ENCODE measurements around the gene CSRP1.

The CSRP1 gene

GRCh38 chr1:201513498-201514243 lies 6.7 kb upstream of the CSRP1 start:
- DNase-seq, result no peak

DNA sequence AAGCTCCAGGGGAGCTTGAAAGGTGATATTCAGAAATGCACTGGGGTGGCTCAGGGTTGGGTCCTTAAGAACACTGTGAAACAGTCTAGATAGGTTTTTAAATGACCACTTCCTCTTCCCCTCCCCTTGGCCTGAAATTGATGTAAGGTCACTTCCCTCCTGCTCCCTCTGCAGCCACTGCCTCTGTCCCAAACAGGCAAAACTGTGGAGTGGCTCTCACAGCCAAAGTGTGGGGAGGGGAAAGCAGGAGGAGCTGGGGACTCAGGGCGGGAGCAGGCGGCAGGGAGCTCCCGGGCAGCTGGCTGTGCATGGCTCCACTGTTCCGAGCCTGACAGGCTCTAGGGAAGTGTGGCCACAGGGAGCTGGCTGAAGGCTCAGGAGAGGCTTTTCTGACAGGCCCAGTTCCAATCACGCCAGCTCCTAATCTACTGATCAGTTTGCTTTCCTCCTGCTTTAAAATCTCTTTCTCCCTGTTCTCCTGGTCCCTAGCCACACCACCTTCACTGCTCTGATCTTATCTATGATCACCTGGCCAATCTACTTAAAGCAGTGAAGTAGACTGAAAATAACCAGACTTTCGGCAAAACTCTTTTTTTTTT lies 5.1 kb upstream of the CSRP1 start:
- no peak for DNase-seq

- DNase-seq, result no peak
Observed at GRCh38 chr1:201511396-201511940, 4.5 kb upstream of the CSRP1 start.

DNA sequence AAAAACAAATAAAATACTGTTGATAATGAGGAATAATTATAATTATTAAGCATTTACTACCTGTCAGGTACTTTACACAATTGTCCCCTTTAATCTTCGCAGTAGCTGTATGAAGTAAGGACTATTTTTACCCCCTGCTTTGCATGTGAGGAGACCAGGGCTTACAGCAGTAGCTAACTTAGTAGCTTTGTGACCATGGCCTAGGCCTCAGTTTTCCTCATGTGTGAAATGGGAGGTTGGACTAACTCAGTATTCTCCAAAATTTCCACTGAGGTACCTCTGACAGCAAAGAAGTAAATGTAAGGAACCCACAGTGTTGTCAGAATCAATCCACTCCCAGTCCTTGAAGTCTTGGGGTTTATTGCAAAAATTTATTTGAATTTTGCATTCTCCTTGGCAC lies 3.8 kb upstream of the CSRP1 start:
- no peak for DNase-seq

DNA sequence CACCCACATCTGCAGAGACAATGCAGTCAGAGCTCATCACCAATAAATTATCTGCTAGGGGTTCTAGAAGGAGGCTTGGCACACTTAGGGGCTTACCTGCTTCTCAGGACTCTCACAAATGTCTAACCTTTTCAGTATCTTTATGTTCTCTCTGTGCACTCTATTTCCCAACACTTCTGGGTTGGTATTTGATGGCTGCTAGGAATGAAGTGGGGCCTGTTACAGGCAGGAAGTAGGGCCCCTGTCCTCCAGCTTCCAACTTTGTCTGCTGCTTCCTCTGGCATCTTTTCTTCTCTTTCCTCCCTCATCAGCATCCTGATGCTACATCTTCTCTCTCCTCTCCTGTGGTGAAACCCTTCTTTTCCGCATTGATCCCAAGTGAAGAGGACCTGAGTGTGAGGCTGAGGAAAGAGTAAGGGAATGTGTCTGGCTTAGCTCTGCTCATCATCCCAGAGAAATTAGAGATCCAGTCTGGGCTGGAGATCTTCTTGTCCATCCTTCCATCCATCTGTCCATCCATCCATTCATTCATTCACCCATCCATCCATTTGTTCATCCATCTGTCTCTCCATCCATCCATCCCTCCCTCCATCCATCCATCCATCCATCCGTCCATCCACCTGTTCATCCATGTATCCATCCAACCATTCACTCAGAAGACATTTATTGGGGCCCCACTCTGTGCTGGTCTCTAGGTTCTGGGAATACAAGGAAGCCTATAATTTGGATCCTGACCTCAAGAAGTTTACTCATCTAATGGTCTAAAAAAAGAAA lies 2.9 kb upstream of the CSRP1 start:
- no peak for DNase-seq

GRCh38 chr1:201508809-201509208 lies 1.9 kb upstream of the CSRP1 start:
- no peak for DNase-seq

GRCh38 chr1:201507360-201507675 lies 395 bp upstream of the CSRP1 start:
- DNase-seq, result no peak

DNA sequence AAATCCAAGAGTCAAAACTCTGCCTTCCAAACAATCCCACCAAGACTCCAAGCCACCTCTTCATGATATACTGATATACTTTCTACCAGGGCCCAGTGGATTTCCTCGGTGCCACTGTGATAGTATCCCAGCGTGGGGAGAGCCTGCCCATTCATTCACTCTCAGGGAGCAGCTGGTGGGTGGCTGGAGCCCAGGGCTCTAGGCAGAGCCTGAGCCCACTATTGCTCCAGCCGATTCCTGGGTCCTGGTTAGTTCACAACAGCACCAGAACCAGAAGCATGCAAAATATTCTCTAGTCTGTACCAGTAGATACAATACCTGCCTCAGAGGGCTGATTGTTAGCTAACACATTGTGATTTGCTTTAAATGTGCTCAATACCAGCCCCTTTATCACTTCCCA lies 831 bp downstream of the CSRP1 start:
- peak; percentile 23 for DNase-seq

GRCh38 chr1:201505503-201505890 lies 1.4 kb downstream of the CSRP1 start:
- no peak for DNase-seq

DNA sequence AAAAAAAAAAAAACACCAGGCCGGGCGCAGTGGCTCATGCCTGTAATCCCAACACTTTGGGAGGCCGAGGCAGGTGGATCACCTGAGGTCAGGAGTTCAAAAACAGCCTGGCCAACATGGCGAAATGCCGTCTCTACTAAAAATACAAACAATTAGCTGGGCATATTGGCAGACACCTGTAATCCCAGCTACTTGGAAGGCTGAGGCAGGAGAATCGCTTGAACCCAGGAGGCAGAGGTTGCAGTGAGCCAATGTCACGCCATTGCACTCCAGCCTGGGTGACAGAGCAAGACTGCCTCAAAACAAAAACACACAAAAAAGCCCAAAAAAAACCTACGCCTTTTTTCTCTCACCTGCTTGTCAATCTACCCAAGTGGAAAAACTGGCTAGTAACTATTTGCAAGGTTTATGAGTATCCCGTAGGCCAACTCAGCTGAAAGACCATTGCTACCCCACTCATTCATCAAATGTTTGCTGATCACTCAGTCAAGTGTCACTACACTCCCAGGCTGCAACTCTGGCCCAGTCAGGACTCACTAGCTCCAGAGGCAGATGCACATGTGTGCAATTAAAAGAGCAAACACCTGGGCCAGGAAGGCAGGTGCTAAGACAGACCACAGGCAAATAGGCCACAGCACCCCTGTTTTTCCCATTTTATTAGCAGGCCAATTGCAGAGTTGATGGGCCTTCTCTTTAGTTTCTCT lies 2.0 kb downstream of the CSRP1 start:
- peak; percentile 37 for DNase-seq

- no peak for DNase-seq
Observed at GRCh38 chr1:201504179-201504631, 2.7 kb downstream of the CSRP1 start.

GRCh38 chr1:201503397-201504176 lies 3.3 kb downstream of the CSRP1 start:
- peak; percentile 29 for DNase-seq

DNA sequence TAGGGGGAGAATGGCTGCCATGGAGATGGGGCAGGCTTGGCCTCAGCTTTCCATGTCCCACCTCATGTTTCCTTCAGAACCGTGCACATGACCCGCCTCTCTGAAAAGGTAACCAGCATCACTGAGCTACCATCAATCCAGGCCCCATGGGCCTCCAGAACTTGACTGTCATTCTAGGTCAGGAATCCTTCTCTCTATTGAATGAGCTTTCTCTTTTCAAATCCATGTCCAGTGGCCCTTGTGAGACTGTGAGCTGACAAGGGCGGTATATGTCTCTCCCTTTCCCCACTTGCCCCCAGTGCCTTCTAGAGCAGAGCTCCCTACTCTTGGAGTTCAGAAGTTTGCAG lies 4.4 kb downstream of the CSRP1 start:
- DNase-seq, result no peak

- DNase-seq, result peak; percentile 88
Observed at GRCh38 chr1:201501812-201502510, 5.0 kb downstream of the CSRP1 start.

DNA sequence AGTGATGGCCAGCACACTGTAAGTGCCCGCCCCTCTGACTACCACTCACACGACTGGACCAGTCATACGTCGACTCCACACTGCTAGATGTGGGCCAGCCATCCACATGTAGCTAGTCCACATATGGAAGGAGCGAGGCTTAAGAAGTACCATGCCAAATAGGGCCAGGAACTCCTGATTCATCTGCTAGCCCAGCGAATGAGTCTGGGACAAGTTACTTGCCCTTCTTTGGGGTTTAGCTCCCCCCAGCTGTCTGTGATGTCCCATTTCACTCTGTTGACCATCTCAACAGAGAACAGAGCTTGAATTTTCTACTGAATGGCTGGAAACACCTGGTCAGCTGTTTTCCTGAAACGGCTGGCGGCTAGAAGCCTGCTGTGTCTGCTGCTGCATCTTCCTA lies 5.8 kb downstream of the CSRP1 start:
- no peak for DNase-seq

- DNase-seq, result no peak
Observed at GRCh38 chr1:201500670-201501120, 6.2 kb downstream of the CSRP1 start.

DNA sequence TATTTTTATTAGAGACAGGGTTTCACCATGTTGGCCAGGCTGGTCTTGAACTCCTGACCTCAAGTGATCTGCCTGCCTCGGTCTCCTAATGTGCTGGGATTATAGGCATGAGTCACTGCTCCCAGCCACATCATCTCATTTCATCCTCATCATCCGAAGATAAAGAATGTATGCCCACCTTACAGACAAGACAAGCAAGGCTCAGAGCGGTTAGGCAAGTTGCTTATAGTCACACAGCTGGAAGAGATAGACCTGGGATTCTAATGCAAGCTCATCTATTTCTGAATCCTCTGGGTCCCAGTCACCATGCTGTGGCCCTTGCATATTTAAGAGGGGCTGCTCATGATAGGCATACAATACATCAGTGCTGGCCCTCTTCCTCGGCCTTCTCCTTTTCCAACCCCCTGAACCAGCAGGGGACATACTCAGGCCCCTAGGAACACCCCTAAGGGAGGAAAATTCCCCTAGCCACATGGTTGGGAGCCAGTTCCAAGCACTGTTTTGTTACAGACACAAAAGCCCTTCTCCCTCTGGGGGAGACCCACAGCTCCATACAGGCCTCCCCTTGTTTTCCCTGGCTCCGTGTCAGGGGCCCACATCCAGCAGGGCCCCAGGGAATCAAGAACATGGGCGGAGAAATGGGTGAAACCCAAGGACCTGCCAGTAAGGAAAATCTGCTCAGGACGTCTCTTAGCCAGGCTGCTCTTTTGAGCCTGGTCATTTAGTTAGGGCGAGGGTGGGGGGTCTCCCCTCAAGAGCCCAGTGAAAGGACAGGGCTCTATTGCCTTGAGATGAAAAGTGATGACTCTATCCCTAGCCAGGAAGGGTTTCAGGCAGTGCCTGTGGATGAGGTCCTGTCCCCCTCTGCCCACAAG lies 6.9 kb downstream of the CSRP1 start:
- no peak for DNase-seq

- no peak for DNase-seq
Observed at GRCh38 chr1:201499191-201499590, 7.7 kb downstream of the CSRP1 start.

DNA sequence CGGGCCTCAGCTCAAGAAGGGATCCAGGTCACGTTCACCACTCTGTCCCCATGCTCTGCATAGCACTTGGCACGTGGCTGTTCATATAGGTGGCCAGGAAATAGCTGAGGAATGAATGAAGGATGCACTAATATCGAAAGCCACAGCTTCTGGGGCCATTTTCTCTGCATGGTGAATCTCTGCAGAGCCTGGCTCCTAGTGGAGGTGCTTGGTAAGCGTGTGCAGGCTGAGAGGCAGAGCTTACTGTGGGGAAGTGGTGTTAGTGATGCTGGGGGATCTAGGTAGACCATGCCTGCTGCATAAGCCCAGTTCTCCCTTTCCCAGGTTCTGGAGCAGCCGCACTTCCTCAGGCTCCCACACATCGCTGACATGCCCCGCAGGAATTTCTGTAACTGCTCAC lies 8.3 kb downstream of the CSRP1 start:
- DNase-seq, result no peak

DNA sequence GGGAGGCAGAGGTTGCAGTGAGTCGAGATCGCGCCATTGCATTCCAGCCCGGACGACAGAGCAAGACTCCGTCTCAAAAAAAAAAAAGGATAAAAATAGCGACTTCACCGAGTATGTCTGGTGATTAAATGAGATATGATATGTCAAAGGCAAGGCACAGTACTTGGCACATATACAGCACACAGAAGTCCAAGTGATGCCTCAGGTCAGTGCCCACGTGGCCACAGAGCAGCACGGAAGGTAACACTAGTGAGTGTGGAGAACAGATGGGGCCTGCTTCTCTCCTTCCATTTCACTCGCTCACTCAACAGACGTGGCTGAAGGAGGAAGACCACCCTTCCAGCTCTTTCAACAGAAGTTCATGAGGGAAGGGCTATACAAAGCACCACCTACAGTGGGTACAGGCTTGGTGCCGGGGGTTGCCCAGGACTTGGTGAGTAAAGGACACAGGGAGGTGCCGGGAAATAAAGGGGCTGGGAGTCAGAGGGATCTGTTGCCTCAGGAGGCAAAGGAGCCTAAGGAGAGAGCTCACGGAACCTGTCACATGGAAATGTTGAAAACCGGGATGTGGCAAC lies 8.9 kb downstream of the CSRP1 start:
- DNase-seq, result no peak
